ENCODE measurements around the gene OPRPN. TPM values are rescaled to one million over a fixed set of nuclear protein-coding genes. Genes with fewer than 3 reads are reported as not detected.

Gene OPRPN
- total RNA-seq, 1 donor, result not detected

DNA sequence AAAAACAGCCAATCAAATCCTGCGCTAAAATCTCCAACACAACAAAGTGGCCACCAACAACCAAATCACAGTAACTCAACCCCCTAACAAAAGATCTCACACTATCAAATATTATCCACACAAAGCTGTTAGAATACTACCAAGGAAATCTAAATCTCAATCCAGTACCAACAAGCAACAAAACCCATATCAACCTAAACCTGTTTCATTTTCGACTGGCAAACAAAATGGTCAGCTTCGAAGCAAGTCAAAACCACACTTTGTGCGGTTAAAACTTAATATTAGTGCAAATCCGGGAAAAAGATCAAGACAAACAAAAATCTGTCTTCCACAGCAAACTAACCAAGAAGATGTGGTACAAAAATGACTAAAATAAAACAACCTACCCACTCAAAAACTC lies 45.6 kb downstream of the OPRPN start:
- no peak overlapping the region for H3K4me3 ChIP-seq (ENCODE audit: low read depth, low read length)
- TF ChIP-seq CTCF (IDR thresholded peaks at IDR 0.05; ENCODE audit: insufficient read depth, low read length), result no peak
- no peak for DNase-seq (ENCODE audit: low read depth)

DNA sequence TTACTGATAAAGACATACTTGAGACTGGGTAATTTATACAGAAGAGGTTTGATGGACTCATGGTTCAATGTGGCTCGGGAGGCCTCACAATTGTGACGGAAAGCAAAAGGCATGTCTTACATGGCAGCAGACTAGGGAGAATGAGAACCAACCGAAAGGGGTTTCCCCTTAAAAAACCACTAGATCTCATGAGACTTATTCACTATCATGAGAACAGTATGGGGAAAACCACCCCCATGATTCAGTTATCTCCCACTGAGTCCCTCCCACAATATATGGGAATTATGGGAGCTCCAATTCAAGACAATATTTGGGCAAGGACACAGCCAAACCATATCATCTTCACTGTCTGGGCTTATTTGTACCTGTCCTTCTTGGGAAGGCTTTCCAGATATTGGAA lies 51.5 kb downstream of the OPRPN start:
- no peak for DNase-seq (ENCODE audit: low read depth)
- no peak overlapping the region for H3K4me3 ChIP-seq (ENCODE audit: low read depth, low read length)
- no peak for TF ChIP-seq CTCF (IDR thresholded peaks at IDR 0.05; ENCODE audit: insufficient read depth, low read length)

DNA sequence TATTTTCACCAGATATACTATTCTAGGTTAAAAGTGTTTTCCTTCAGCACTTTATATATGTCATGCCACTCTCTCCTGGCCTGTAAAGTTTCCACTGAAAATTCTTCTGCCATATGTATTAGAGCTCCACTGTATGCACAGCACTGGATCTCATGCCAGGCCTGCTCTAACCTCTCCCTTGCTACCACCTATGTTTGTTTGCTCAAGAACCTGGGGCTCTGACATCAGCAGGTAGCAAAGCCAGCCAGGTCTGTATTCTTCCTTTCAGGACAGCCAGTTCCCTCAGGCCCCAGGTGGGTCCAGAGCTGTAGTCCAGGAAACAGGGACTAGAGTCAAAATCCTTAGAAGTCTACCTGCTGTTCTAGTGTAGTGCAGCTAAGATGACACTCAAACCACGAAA lies 55.2 kb downstream of the OPRPN start:
- no peak for DNase-seq (ENCODE audit: low read depth)
- no peak overlapping the region for H3K4me3 ChIP-seq (ENCODE audit: low read depth, low read length)
- TF ChIP-seq CTCF (IDR thresholded peaks at IDR 0.05; ENCODE audit: insufficient read depth, low read length), result no peak

Other genes starting within 250 kb of the OPRPN start
- gene PRR27, start 243.7 kb upstream of the OPRPN start, total RNA-seq (ENCODE audit: low replicate concordance), result not detected in 2 replicates
- gene ODAM, start 202.2 kb upstream of the OPRPN start, total RNA-seq (ENCODE audit: low replicate concordance), result not detected in 2 replicates
- gene FDCSP, start 171.8 kb upstream of the OPRPN start, total RNA-seq (ENCODE audit: low replicate concordance), result not detected in 2 replicates
- gene CSN3, start 155.3 kb upstream of the OPRPN start, total RNA-seq (ENCODE audit: low replicate concordance), result not detected in 2 replicates
- gene CABS1, start 63.0 kb upstream of the OPRPN start, total RNA-seq (ENCODE audit: low replicate concordance), result not detected in 2 replicates
- gene SMR3A, start 37.2 kb upstream of the OPRPN start, total RNA-seq (ENCODE audit: low replicate concordance), result not detected in 2 replicates
- not detected in 2 replicates for gene SMR3B, start 14.8 kb upstream of the OPRPN start, total RNA-seq (ENCODE audit: low replicate concordance)
- gene MUC7, start 74.3 kb downstream of the OPRPN start, total RNA-seq (ENCODE audit: low replicate concordance), result not detected in 2 replicates
- not detected in 2 replicates for gene AMTN, start 120.6 kb downstream of the OPRPN start, total RNA-seq (ENCODE audit: low replicate concordance)
- not detected in 2 replicates for gene AMBN, start 194.3 kb downstream of the OPRPN start, total RNA-seq (ENCODE audit: low replicate concordance)
- 0.18 TPM in 1 of 2 replicates, not detected in the other for gene ENAM, start 230.8 kb downstream of the OPRPN start, total RNA-seq (ENCODE audit: low replicate concordance)